Heart left ventricle (tissue), 13 donors: ENCODE measurements around the gene OR6Q1.

Experiments
- CTCF ChIP-seq, 12 donors: fragments of 200-600 bp; sonication (generic) in 4 of 12; IDR thresholded peaks; one replicate each; pipeline versions ENCODE4 v1.5.0 to v1.8.0; 2018 to 2022; ENCODE audit warnings: antibody characterized with exemption in 12 of 12, mild to moderate bottlenecking in 5 of 12
- POLR2A ChIP-seq, 2 donors: fragments of 450-650 bp; IDR thresholded peaks; one replicate each; pipeline ENCODE4 v1.6.1; 2017; ENCODE audit warnings: antibody characterized with exemption in 2 of 2, mild to moderate bottlenecking in 2 of 2, moderate library complexity in 2 of 2
- donor health status: ischemic (EF 13 %, LVEDD 7.1; RV severe dilation, severe dysfunction).
- donor health status: DM: no; HTN: yes; CAD: no.
- donor health status: DM: no; HTN: no; CAD: no.
- donor health status: ischemic (EF 25% LVEDD 6.9; RV normal size, moderate dysfunction).
- donor health status: ischemic (EF 25% LVEDD 5.7; RV mildly dilated, moderate dysfunction).
- donor health status: ischemic (EF 35%, LVEDD 5.7; RV mildly dilated, moderate dysfunction).
- donor health status: nonischemic (EF 11% LVEDD 7.7; RV severe dilation, severe dysfunction).
- donor health status: DM: yes; HTN: yes; CAD: no.
- donor health status: PGD.
- donor health status: ischemic (EF 29% LVEDD 5.4; RV normal size, mild dysfunction).
- donor health status: nonischemic (EF 23%, LVEDD 6.1; RV moderate dilation, normal function).

- TF ChIP-seq CTCF (IDR thresholded peaks at IDR 0.05) = no peak
- no peak for TF ChIP-seq POLR2A (IDR thresholded peaks at IDR 0.05)
These were observed 19.0 kb upstream of the OR6Q1 start for GRCh38 chr11:58011771-58012170.
